HEK293T (cell line): ENCODE measurements around the gene DUSP22.
"Not testable (repeated sequence)": the region's sequence is repeated elsewhere in the genome, so short reads cannot be mapped to it uniquely, and the experiment has no call there.

Experiments used
- CTCF ChIA-PET: fragments of 350-600 bp; formaldehyde crosslinking; extraction: SDS; loops from one replicate; lab custom pipeline; 2021; ENCODE audit warnings: antibody characterized with exemption, inconsistent platforms; lab: Yijun Ruan, JAX
- POLR2A ChIA-PET: fragments of 350-600 bp; formaldehyde crosslinking; extraction: SDS; loops from one replicate; lab custom pipeline; 2020; ENCODE audit warnings: antibody characterized with exemption, inconsistent platforms; lab: Yijun Ruan, JAX
- DNase-seq: peaks from one replicate; pipeline ENCODE4 v3.0.0; 2012; ENCODE audit warnings: mixed read lengths; ENCODE audit errors: extremely low spot score
- ARNT ChIP-seq: fragments of 450-650 bp; IDR thresholded peaks from 2 replicates; pipeline ENCODE4 v1.6.1; 2017; ENCODE audit warnings: mild to moderate bottlenecking
- BHLHE40 ChIP-seq: fragments of 450-650 bp; IDR thresholded peaks from 2 replicates; pipeline ENCODE4 v1.6.1; 2016; ENCODE audit warnings: mild to moderate bottlenecking, moderate library complexity, borderline replicate concordance
- CTBP1 ChIP-seq: fragments of 450-650 bp; IDR thresholded peaks from 2 replicates; pipeline ENCODE4 v1.6.1; 2016; ENCODE audit warnings: borderline replicate concordance
- ELF4 ChIP-seq: fragments of 450-650 bp; IDR thresholded peaks from 2 replicates; pipeline ENCODE4 v1.6.1; 2017; ENCODE audit warnings: antibody characterized with exemption
- FOXA1 ChIP-seq: fragments of 450-650 bp; IDR thresholded peaks from 2 replicates; pipeline ENCODE4 v1.6.1; 2016; ENCODE audit warnings: mild to moderate bottlenecking
- FOXK2 ChIP-seq: fragments of 450-650 bp; IDR thresholded peaks from 2 replicates; pipeline ENCODE4 v1.6.1; 2016; ENCODE audit warnings: mild to moderate bottlenecking
- FOXM1 ChIP-seq: fragments of 450-650 bp; IDR thresholded peaks from 2 replicates; pipeline ENCODE4 v1.6.1; 2017; ENCODE audit warnings: mild to moderate bottlenecking, borderline replicate concordance
- HDGF ChIP-seq: fragments of 450-650 bp; IDR thresholded peaks from 2 replicates; pipeline ENCODE4 v1.6.1; 2017; ENCODE audit warnings: antibody characterized with exemption, borderline replicate concordance
- L3MBTL2 ChIP-seq: fragments of 450-650 bp; conservative IDR thresholded peaks from 2 replicates; pipeline ENCODE4 v1.6.1; 2016; ENCODE audit warnings: mild to moderate bottlenecking
- LEF1 ChIP-seq: fragments of 450-650 bp; IDR thresholded peaks from 2 replicates; pipeline ENCODE4 v1.6.1; 2017; ENCODE audit warnings: mild to moderate bottlenecking, borderline replicate concordance
- NFRKB ChIP-seq: fragments of 450-650 bp; IDR thresholded peaks from 2 replicates; pipeline ENCODE4 v1.6.1; 2016; ENCODE audit warnings: mild to moderate bottlenecking, moderate library complexity
- SP1 ChIP-seq: fragments of 450-650 bp; IDR thresholded peaks from 2 replicates; pipeline ENCODE4 v1.6.1; 2017
- SUZ12 ChIP-seq: fragments of 450-650 bp; IDR thresholded peaks from 2 replicates; pipeline ENCODE4 v1.6.1; 2016; ENCODE audit warnings: mild to moderate bottlenecking
- TARDBP ChIP-seq: fragments of 450-650 bp; IDR thresholded peaks from 2 replicates; pipeline ENCODE4 v1.6.1; 2016
- ZNF384 ChIP-seq: fragments of 450-650 bp; IDR thresholded peaks from 2 replicates; pipeline ENCODE4 v1.6.1; 2016
- TF ChIP-seq, protein P1 (sequence below): fragments of 450-650 bp; IDR thresholded peaks from 2 replicates; pipeline ENCODE4 v1.6.1; 2016

Gene DUSP22

DNA sequence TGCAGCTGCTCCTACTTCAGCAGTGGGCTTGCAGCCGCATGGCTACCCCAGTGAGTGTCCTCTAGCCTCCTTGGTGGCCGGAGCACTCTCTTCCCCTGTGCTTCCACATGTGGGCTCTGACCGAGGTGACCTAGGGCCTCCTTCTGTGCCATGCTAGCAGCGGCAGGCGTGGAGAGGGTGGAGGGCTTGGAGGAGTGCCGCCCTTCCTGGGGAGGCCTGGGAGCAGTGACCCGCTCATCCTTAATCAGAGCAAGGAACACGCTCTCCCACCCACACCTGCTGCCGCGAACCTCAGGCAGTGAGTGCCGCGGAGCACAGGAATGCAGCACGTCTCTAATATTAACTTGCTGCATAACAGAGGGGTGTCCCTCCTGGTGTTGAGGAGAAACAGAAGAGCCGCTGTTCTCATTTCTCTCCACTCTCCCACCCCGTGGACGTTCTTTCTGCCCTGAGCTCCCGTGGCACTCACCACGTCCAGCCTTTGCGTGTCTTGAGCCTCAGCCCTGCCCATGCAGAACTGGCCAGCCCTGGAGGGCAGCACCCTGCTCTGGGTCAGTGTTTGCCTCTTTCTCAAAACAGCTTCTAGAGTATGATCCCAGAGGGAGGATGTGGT is 31.9 kb downstream of the DUSP22 start:
- no peak for TF ChIP-seq ARNT
- TF ChIP-seq ELF4: no peak
- TF ChIP-seq SUZ12: no peak
- no peak for TF ChIP-seq ZNF384
- no peak for TF ChIP-seq LEF1
- TF ChIP-seq FOXA1: no peak
- TF ChIP-seq, protein P1, sequence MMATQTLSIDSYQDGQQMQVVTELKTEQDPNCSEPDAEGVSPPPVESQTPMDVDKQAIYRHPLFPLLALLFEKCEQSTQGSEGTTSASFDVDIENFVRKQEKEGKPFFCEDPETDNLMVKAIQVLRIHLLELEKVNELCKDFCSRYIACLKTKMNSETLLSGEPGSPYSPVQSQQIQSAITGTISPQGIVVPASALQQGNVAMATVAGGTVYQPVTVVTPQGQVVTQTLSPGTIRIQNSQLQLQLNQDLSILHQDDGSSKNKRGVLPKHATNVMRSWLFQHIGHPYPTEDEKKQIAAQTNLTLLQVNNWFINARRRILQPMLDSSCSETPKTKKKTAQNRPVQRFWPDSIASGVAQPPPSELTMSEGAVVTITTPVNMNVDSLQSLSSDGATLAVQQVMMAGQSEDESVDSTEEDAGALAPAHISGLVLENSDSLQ: no peak
- no peak for TF ChIP-seq FOXK2
- no peak for TF ChIP-seq L3MBTL2
- no peak for TF ChIP-seq SP1
- no peak for TF ChIP-seq FOXM1
- no peak for TF ChIP-seq NFRKB
- ChIA-PET POLR2A (no interaction called here), CTCF (interaction anchor here (1.6 kb wide), 1 partner anchor 11 kb away, joined by 4 read pairs; no protein-coding TSS in a partner anchor)
- no peak for DNase-seq

GRCh38 chr6:324729-325125 is 32.4 kb downstream of the DUSP22 start:
- ChIA-PET CTCF (no interaction called here), POLR2A (no interaction called here)
- DNase-seq: no peak
- TF ChIP-seq CTBP1: no peak
- no peak for TF ChIP-seq ARNT

DNA sequence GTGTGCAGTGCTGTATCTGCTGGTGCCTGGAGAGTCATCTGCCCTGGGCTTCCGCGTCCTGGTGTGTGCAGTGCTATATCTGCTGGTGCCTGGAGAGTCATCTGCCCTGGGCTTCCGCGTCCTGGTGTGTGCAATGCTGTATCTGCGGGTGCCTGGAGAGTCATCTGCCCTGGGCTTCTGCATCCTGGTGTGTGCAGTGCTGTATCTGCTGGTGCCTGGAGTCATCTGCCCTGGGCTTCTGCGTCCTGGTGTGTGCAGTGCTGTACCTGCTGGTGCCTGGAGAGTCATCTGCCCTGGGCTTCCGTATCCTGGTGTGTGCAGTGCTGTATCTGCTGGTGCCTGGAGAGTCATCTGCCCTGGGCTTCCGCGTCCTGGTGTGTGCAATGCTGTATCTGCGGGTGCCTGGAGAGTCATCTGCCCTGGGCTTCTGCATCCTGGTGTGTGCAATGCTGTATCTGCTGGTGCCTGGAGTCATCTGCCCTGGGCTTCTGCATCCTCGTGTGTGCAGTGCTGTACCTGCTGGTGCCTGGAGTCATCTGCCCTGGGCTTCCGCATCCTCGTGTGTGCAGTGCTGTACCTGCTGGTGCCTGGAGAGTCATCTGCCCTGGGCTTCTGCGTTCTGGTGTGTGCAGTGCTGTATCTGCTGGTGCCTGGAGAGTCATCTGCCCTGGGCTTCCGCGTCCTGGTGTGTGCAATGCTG is 33.0 kb downstream of the DUSP22 start:
- POLR2A ChIA-PET, DNase-seq, CTCF ChIA-PET: not testable (repeated sequence)

DNA sequence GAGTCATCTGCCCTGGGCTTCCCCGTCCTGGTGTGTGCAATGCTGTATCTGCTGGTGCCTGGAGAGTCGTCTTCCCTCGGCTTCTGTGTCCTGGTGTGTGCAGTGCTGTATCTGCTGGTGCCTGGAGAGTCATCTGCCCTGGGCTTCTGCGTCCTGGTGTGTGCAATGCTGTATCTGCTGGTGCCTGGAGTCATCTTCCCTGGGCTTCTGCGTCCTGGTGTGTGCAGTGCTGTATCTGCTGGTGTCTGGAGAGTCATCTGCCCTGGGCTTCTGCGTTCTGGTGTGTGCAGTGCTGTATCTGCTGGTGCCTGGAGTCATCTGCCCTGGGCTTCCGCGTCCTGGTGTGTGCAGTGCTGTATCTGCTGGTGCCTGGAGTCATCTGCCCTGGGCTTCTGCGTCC is 33.8 kb downstream of the DUSP22 start:
- DNase-seq, CTCF ChIA-PET, POLR2A ChIA-PET: not testable (repeated sequence)

DNA sequence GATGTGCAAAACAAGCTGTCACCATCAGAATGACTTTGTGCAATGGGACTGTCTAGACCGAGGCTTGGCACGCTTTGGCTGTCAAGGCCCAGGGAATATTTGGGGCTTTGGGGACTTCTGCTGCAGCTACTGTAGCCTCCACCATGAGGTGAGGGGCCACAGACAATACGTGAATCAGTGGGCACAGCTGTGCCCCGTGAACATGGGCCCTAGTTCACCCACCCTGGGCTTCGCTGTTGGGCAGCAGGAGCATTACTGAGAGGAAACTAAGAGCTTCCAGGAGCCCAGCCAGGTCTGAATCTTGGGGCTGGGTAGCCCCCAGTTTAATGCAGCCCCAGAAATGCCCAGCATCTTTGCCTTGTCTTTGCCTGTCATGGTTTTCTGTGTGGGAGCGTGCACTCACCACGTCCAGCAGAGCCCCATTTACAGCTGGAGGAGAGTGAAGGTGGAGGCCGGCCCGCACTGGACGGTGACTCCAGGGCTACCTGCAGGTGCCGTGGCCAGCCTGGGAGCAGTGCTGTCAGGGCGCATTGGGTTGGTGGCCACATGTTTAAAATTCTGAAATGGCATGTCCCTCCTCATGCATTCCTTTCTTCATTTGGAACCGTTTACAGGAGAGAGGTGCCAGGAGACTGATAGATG is 34.7 kb downstream of the DUSP22 start:
- TF ChIP-seq BHLHE40 (no peak), SUZ12 (no peak), ELF4 (no peak), HDGF (no peak), TARDBP (no peak), ARNT (no peak), NFRKB (no peak), FOXK2 (no peak), SP1 (no peak), FOXA1 (no peak), LEF1 (no peak), ZNF384 (no peak), CTBP1 (no peak), FOXM1 (no peak), L3MBTL2 (no peak)
- TF ChIP-seq, protein P1: no peak
- ChIA-PET CTCF (no interaction called here), POLR2A (no interaction called here)
- DNase-seq: no peak

DNA sequence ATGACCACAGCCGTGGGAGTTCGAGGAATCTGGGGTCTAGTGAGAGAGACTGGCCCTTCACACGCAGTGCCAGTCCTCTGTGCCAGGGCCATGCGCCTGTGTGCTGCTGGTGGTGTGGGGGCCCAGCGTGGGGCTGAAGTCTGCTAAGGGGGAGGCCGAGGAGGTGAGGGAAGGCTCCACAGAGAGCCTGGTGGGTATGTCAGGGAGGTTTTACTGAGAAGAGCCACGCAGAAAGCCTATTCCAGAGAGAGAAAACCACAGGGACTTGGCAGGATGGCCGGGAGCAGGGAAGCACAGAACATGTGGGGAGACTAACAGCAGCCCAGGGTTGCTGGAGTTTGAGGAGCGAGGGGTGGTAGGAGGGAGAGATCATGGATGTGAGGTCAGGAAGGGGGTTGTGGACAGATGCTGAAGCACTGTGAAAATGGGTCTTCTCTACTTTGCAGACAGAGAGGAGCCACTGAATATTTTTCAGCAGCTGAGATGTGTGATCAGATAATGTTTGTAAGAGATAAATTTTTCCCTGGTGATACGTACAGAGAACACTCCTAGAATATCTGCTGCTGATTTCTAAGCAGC is 35.3 kb downstream of the DUSP22 start:
- ChIA-PET CTCF (no interaction called here), POLR2A (no interaction called here)
- no peak for DNase-seq
- TF ChIP-seq FOXA1 (no peak), SP1 (no peak), FOXK2 (no peak), LEF1 (no peak), ELF4 (no peak), FOXM1 (no peak), ZNF384 (no peak), CTBP1 (no peak), BHLHE40 (no peak)

- TF ChIP-seq FOXK2 (no peak), SUZ12 (no peak), SP1 (no peak), FOXA1 (no peak), L3MBTL2 (no peak), LEF1 (no peak), FOXM1 (no peak), BHLHE40 (no peak), HDGF (no peak), NFRKB (no peak), ARNT (no peak), ELF4 (no peak), TARDBP (no peak), CTBP1 (no peak), ZNF384 (no peak)
- TF ChIP-seq, protein P1: no peak
- POLR2A ChIA-PET: no interaction called here
- DNase-seq: no peak
- CTCF ChIA-PET: interaction anchor here (1.2 kb wide), 1 partner anchor 18 kb away, joined by 5 read pairs; no protein-coding TSS in a partner anchor
Measured at GRCh38 chr6:328136-328670, 35.9 kb downstream of the DUSP22 start.
